ENCODE results near the gene PRR13. TPM values are rescaled to one million over a fixed set of nuclear protein-coding genes. Genes with fewer than 3 reads are reported as not detected.

Gene PRR13
- total and polyA plus RNA-seq, 2 of the 13 experiments (the other 11 are each of a cell fraction or from before 2014, with no cell fraction given), result 65.0 to 102 TPM

GRCh38 chr12:53452159-53453077 lies 10.9 kb downstream of the PRR13 start (continued):
- no peak for TF ChIP-seq MIER3 (CRISPR knock-in tag; IDR thresholded peaks at IDR 0.05; ENCODE audit: borderline replicate concordance)
- no peak for TF ChIP-seq STAG1 (CRISPR knock-in tag; IDR thresholded peaks at IDR 0.05)
- TF ChIP-seq ZNF33A (CRISPR knock-in tag; IDR thresholded peaks at IDR 0.05; ENCODE audit: borderline replicate concordance), result no peak
- TF ChIP-seq PAF1 (CRISPR knock-in tag; IDR thresholded peaks at IDR 0.05), result 0 out of 2 replicates have a peak, but pooled peaks have one; percentile 63
- peak; percentile 62; the same call in 1 of the 2 replicates for TF ChIP-seq E2F2 (CRISPR knock-in tag; IDR thresholded peaks at IDR 0.05; ENCODE audit: borderline replicate concordance)
- TF ChIP-seq KDM5B (CRISPR knock-in tag; IDR thresholded peaks at IDR 0.05; ENCODE audit: borderline replicate concordance), result peak; percentile 11; the same call in 1 of the 2 replicates
- no peak for TF ChIP-seq ZNF792 (CRISPR knock-in tag; IDR thresholded peaks at IDR 0.05)
- no peak for TF ChIP-seq NR3C1 (CRISPR knock-in tag; IDR thresholded peaks at IDR 0.05)
- no peak for TF ChIP-seq ZKSCAN8 (CRISPR knock-in tag; IDR thresholded peaks at IDR 0.05; ENCODE audit: borderline replicate concordance)
- peak; percentile 53 for TF ChIP-seq POLR2G (IDR thresholded peaks at IDR 0.05; ENCODE audit: low read depth, low read length)
- peak; percentile 28; the same call in 1 of the 2 replicates for TF ChIP-seq ZNF629 (CRISPR knock-in tag; conservative IDR thresholded peaks at IDR 0.05)
- TF ChIP-seq STAT5B (CRISPR knock-in tag; IDR thresholded peaks at IDR 0.05), result peak; percentile 46; the same call in 1 of the 2 replicates
- TF ChIP-seq MTERF4 (CRISPR knock-in tag; IDR thresholded peaks at IDR 0.05), result no peak
- peak; percentile 78; the same call in 1 of the 2 replicates for TF ChIP-seq DMAP1 (CRISPR knock-in tag; IDR thresholded peaks at IDR 0.05)
- TF ChIP-seq HNRNPL (IDR thresholded peaks at IDR 0.05; ENCODE audit: low read depth, low read length), result no peak
- peak; percentile 62 for TF ChIP-seq SALL1 (CRISPR knock-in tag; IDR thresholded peaks at IDR 0.05)
- TF ChIP-seq MYC (CRISPR knock-in tag; IDR thresholded peaks at IDR 0.05; ENCODE audit: borderline replicate concordance), result peak; percentile 54; the same call in 1 of the 2 replicates
- no peak for TF ChIP-seq ONECUT2 (CRISPR knock-in tag; IDR thresholded peaks at IDR 0.05)
- TF ChIP-seq HHEX (CRISPR knock-in tag; IDR thresholded peaks at IDR 0.05), result no peak
- 0 out of 2 replicates have a peak, but pooled peaks have one; percentile 32 for TF ChIP-seq AKNA (CRISPR knock-in tag; IDR thresholded peaks at IDR 0.05; ENCODE audit: borderline replicate concordance)
- no peak for TF ChIP-seq TOE1 (CRISPR knock-in tag; IDR thresholded peaks at IDR 0.05)
- TF ChIP-seq GATA4 (IDR thresholded peaks at IDR 0.05; ENCODE audit: borderline replicate concordance, low read depth), result no peak
- TF ChIP-seq RCOR2 (CRISPR knock-in tag; IDR thresholded peaks at IDR 0.05), result no peak
- no peak for TF ChIP-seq MAFK (conservative IDR thresholded peaks at IDR 0.05 in 1 of 2, IDR thresholded peaks at IDR 0.05 in 1 of 2; ENCODE audit: low read length in 2 of 2)

All from HepG2 (cell line).